VCaP (cell line): ENCODE measurements around the gene CCHCR1.
"Not testable (repeated sequence)": the region's sequence is repeated elsewhere in the genome, so short reads cannot be mapped to it uniquely, and the experiment has no call there.

Experiments
- H3K27ac ChIP-seq: fragments of 450-650 bp; 2 replicates; pipeline ENCODE4 v1.5.1; 2017
- TF ChIP-seq, protein P1 (sequence below): fragments of 450-650 bp; conservative IDR thresholded peaks from 2 replicates; pipeline ENCODE4 v1.5.1; 2017; ENCODE audit warnings: mild to moderate bottlenecking, moderate library complexity

Gene CCHCR1, protein sequence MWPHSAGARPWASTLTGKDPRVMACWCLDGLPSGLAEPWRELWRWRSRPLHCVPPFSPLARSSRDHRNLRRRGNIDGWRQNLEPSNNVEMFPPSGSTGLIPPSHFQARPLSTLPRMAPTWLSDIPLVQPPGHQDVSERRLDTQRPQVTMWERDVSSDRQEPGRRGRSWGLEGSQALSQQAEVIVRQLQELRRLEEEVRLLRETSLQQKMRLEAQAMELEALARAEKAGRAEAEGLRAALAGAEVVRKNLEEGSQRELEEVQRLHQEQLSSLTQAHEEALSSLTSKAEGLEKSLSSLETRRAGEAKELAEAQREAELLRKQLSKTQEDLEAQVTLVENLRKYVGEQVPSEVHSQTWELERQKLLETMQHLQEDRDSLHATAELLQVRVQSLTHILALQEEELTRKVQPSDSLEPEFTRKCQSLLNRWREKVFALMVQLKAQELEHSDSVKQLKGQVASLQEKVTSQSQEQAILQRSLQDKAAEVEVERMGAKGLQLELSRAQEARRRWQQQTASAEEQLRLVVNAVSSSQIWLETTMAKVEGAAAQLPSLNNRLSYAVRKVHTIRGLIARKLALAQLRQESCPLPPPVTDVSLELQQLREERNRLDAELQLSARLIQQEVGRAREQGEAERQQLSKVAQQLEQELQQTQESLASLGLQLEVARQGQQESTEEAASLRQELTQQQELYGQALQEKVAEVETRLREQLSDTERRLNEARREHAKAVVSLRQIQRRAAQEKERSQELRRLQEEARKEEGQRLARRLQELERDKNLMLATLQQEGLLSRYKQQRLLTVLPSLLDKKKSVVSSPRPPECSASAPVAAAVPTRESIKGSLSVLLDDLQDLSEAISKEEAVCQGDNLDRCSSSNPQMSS

DNA sequence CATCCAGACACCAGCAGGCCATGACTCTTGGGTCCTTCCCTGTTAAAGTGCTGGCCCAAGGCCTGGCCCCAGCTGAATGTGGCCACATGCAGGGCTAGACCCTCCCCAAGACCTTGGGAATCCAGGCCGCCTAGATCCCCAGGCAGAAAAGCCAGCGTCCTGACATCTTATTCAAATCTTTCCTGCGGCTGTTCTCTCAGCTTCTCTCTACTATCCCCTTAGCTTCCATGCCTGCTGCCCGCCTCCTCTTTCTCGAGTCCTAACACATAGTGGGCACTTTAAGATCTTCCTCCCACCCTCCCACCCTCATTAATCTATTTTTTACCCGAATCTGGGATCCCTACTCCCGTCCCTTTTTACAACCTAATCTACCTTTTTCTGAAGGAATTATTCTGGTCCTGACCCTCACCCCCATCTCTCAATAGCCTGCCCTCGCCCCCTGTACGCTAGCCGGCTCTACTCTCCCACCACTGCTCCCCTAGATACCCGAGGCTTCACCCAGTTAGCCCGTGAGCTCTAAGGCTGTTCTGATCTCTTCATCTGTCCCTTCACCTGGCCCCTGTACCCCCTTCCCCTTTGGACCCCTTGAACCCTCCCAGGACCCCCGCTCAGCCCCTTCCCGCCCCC lies at the start of gene CCHCR1:
TSS of gene CCHCR1 (minus strand) at position 290 of the 627 bp plus-strand sequence. CDS start at position 88, 202 bp downstream.
- H3K27ac ChIP-seq: peak within 1 kb of the TSS; percentile 74

DNA sequence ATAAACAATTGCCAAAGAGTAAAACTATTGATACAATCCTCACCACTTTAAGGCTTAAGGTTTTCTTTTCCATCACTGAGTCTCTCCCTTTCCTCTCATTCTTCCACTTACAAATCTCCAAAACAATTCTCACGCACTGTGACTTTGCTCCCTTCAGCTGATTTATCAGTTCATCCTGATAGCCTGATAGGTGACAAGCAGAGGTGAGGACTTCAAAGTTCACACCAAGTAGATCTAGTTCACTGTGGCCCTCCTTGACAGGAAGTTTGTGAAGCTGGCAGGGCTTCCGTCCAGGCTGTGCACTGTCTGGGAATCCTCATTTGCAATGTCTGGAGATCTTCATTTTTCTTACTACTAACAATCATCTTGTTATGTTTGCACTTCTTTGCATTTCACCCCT lies 48.0 kb upstream of the CCHCR1 start:
- H3K27ac ChIP-seq: no peak overlapping the region
- TF ChIP-seq, protein P1, sequence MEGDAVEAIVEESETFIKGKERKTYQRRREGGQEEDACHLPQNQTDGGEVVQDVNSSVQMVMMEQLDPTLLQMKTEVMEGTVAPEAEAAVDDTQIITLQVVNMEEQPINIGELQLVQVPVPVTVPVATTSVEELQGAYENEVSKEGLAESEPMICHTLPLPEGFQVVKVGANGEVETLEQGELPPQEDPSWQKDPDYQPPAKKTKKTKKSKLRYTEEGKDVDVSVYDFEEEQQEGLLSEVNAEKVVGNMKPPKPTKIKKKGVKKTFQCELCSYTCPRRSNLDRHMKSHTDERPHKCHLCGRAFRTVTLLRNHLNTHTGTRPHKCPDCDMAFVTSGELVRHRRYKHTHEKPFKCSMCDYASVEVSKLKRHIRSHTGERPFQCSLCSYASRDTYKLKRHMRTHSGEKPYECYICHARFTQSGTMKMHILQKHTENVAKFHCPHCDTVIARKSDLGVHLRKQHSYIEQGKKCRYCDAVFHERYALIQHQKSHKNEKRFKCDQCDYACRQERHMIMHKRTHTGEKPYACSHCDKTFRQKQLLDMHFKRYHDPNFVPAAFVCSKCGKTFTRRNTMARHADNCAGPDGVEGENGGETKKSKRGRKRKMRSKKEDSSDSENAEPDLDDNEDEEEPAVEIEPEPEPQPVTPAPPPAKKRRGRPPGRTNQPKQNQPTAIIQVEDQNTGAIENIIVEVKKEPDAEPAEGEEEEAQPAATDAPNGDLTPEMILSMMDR: no peak

More for the DNA sequence above, at the start of gene CCHCR1:
- TF ChIP-seq, protein P1: no peak

DNA sequence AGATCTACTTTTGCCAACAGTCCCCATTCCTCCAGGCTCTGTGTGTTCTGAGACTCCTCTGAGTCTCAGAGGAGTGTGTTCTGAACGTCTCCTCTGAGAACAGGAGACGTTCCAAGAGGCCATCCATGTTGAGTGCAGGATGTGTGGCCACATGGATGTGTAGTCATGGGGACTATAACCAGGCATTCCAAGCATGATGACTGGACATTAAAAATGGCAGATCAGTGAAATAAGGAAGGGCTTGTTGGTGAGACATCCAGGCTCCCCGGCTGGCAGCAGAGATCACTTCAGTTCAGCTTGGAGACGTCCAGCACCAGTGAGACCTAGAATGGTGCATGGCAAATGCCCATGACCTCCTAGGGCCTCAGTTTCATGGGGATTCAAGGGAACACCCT lies 47.1 kb upstream of the CCHCR1 start:
- H3K27ac ChIP-seq: peak overlapping the region; percentile 64
- TF ChIP-seq, protein P1: no peak

DNA sequence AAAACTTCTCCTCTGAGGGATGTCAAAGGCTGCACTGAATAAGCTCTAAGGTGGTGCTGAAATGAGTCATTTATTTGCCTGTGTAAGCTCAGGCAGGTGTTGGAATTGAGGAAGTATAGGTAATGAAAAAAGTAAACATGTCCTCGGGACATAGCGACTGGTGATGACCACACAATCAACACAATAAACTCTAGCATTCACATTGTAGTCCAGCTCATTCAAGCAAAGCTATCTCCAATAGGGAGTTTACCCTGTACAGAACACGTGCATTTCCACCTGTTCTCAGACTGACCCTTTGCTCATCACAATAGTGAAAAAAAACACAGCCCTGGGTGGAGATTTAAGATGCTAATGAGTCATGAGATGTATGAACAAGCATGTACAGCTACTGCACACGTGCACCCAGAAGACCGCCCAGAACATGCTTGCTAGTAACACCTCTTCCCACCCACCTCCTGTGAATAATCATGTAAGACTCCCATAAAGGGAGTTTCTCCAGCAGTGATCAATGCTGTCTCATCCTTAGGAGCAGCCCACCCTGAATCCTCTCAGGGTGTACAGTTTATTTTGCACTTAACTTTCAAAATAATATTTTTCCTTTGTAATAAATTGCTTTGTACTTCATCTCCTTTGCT lies 45.9 kb upstream of the CCHCR1 start:
- peak overlapping the region; percentile 64 for H3K27ac ChIP-seq
- TF ChIP-seq, protein P1: no peak

DNA sequence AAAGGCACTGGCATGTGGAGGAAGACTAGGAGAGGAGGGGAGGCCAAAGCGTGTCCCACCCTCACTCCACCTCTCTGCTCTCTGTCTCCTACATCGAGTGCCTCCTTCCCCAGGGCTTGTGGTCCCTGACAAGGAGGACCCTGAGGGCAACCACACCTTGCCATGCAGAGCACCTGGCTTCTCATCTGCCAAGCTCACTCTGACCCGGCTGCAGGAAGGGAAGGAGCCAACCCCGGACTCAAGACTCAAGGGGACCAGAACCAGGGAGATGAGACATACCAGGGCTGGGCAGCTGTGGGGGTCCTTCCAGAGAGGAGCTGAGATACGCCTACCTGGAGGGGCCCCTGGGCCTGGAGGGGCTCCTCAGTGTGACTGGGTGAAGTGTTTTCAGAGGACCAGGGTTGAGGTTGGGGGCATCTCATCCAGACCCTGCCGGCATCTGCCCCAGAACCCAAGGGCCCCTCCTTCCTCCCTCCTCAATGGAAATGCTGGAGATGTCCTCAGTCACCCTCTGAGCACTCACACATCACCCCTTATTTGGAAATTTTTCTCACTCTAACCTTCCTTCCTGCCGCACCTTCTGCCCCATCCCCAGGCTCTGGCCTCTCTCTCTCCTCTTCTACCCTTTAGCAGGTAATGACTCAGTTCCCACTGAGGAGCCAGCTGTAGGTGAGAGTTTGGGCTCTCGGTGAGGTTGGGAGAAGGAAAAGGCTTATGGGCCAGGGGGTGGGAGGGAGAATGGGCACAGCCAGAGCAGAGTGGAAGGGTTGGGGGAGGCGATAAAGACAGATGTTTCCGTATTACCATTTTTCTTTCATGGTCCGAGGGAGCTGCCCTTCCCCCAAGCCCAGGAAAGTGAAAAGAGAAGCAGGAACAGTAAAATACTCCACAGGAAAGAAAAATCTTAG lies 44.9 kb upstream of the CCHCR1 start:
- TF ChIP-seq, protein P1: no peak
- peak overlapping the region; percentile 64; the same call in 1 of the 2 replicates for H3K27ac ChIP-seq

DNA sequence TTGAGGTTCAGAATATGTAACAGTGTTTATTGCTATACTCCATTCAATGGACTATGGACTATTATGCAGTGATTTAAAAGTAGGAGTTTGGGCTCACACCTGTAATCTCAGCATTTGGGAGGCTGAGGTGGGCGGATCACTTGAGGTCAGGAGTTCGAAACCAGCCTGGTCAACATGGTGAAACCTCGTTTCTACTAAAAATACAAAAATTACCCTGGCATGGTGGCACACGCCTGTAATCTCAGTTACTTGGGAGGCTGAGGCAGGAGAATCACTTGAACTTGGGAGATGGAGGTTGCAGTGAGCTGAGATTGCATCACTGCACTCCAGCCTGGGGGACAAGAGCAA lies 41.5 kb upstream of the CCHCR1 start:
- H3K27ac ChIP-seq: not testable (repeated sequence)
